ENCODE results near the gene GRK2.
A peak's percentile ranks its signal among the peaks of the same experiment; 100 is the strongest.

Gene GRK2

DNA sequence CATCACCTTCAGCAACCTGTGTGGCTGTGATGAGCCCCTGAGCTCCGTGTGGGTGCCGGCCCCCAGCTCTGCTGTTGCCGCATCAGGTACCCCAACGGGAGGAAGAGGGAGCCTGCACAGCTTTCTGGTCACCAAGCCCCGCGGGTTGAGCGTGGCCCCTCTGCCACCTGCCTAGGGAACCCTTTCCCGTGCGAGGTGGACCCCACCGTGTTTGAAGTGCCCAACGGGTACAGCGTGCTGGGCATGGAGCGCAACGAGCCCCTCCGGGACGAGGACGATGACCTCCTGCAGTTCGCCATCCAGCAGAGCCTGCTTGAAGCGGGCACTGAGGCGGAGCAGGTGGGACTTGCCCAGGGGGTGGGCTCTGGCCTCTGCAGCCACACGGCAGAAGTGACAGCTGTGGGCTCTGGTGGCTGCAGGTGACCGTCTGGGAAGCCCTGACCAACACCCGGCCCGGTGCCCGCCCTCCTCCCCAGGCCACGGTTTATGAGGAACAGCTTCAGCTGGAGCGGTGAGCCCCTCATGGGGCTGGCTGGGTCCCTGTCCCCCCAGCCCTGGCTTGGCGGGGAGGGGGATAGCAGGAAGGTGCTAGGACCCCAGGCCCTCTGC is 35.1 kb downstream of the GRK2 start:
- peaks cover 63% of the 10 kb centered on the region for H3K36me3 ChIP-seq
- peaks cover 46 to 47% of the 10 kb centered on the region in 2 experiments for H3K4me1 ChIP-seq (ENCODE audit: control insufficient read depth in 1 of 2, insufficient read depth in 1 of 2, low read depth in 1 of 2, low read length in 1 of 2)
- peak overlapping the region; percentile 96 for H3K27ac ChIP-seq
- no peaks in the 10 kb centered on the region for H3K27me3 ChIP-seq
- H3K9me3 ChIP-seq: no peaks in the 10 kb centered on the region
- peak overlapping the region in 1 of 2 experiments; percentile 83 for H3K4me3 ChIP-seq (ENCODE audit: low read depth in 1 of 2, low read length in 1 of 2)
- no peak for TF ChIP-seq CTCF (IDR thresholded peaks at IDR 0.05)

GRCh38 chr11:67301951-67302516 is 35.8 kb downstream of the GRK2 start:
- H3K4me3 ChIP-seq (ENCODE audit: low read depth in 1 of 2, low read length in 1 of 2): peak overlapping the region; percentile 75 to 83
- peaks cover 63% of the 10 kb centered on the region for H3K36me3 ChIP-seq
- H3K27ac ChIP-seq: peak overlapping the region; percentile 96
- no peaks in the 10 kb centered on the region for H3K27me3 ChIP-seq
- H3K9me3 ChIP-seq: no peaks in the 10 kb centered on the region
- TF ChIP-seq CTCF (IDR thresholded peaks at IDR 0.05): no peak
- peaks cover 47 to 49% of the 10 kb centered on the region in 2 experiments for H3K4me1 ChIP-seq (ENCODE audit: control insufficient read depth in 1 of 2, insufficient read depth in 1 of 2, low read depth in 1 of 2, low read length in 1 of 2)

DNA sequence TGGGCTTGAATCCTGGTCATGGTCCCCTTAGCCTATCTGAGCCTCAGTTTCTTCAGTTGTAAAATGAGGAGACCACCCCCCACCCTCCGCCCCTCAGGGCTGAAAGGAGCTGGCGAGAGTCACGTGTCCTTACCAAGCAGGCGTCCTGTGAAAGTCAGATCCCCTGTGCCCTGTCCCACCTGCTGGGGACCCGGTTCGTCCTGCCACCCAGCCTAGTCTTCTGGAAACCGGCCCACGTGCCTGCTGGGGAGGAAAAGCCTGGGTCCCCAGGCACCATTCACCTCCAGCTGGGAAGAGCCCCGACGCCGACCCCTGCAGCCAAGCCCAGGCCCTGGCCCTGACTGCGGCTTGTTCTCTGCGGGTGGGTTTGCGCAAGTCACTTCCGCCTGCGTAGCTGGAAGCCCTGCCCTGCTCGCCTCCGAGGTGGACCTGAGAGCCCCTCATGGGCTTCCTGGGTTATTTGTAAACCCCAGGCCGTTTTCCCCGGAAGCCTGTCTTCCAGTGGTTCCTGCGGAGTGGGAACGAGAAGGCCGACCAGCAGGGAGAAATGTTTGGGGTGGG is 36.4 kb downstream of the GRK2 start:
- H3K27me3 ChIP-seq: no peaks in the 10 kb centered on the region
- H3K27ac ChIP-seq: peak overlapping the region; percentile 96
- peaks cover 47 to 49% of the 10 kb centered on the region in 2 experiments for H3K4me1 ChIP-seq (ENCODE audit: control insufficient read depth in 1 of 2, insufficient read depth in 1 of 2, low read depth in 1 of 2, low read length in 1 of 2)
- TF ChIP-seq CTCF (IDR thresholded peaks at IDR 0.05): peak; percentile 10
- H3K9me3 ChIP-seq: no peaks in the 10 kb centered on the region
- H3K4me3 ChIP-seq (ENCODE audit: low read depth in 1 of 2, low read length in 1 of 2): peak overlapping the region; percentile 75 to 83
- H3K36me3 ChIP-seq: peaks cover 63% of the 10 kb centered on the region

DNA sequence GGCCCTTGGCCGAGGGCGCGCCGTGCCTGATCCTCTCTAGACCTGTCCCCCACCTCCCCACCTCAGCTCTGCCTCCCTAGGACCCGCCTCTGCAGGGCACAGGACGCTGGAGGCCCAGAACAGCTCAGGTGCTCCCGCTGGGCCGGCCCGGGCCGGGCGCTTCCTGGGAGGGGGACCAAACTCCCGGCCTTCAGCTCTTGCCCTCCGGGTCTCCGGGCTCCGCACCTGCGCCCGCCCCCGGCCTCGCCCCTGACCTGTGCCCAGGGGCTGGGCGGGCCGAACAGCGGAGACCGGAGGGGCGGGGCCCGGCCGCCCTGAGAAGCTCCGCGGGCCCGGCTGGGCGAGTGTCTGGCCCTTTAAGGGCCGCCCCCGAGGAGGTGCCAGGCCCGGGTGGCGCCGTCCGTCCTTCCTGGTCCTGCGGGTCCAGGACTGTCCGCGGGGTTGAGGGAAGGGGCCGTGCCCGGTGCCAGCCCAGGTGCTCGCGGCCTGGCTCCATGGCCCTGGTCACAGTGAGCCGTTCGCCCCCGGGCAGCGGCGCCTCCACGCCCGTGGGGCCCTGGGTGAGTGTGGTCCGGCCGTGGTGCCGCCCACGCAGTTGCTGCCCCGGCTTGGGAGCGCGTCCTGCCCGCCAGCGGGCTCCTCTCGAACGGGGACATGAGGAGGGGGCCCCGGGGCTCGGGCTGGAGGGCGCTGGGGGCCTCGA is 37.0 kb downstream of the GRK2 start, which contains the start of gene SSH3:
SSH3 (plus strand) TSS at position 399 of the 703 bp plus-strand sequence; CDS start at position 495, 96 bp downstream.
- peak within 1 kb of the TSS; percentile 96 for H3K27ac ChIP-seq
- TF ChIP-seq CTCF (IDR thresholded peaks at IDR 0.05): no peak

DNA sequence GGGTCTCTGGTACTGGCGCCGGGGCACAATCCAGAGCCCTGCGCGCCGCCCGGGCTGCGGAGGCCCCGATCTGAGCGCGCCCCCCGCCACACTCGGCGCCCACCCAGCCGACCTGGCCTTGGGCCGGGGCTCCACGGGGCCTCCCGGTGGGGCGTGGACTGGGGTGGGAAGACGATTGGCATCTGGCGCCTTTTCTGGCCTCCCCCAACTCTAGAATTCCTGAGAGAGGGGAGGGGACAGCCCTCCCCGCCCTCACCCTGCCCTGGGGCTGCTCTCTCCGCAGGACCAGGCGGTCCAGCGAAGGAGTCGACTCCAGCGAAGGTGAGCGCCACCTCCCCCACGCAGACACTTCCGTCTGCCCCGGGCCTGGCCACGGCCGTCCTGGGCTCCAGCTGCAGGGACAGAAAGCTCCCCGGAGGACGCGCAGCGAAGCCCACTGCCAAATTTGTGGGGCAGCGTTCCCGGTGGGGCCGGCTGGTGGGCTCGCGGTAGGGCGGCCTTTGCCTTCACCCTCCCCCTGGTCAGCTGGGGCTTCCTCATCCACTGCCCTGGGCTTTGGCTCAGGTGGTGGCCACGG is 37.6 kb downstream of the GRK2 start:
- no peaks in the 10 kb centered on the region for H3K9me3 ChIP-seq
- peaks cover 65% of the 10 kb centered on the region for H3K36me3 ChIP-seq
- TF ChIP-seq CTCF (IDR thresholded peaks at IDR 0.05): no peak
- H3K27ac ChIP-seq: peak overlapping the region; percentile 96
- H3K4me3 ChIP-seq (ENCODE audit: low read depth in 1 of 2, low read length in 1 of 2): peak overlapping the region; percentile 75 to 83
- peaks cover 47 to 49% of the 10 kb centered on the region in 2 experiments for H3K4me1 ChIP-seq (ENCODE audit: control insufficient read depth in 1 of 2, insufficient read depth in 1 of 2, low read depth in 1 of 2, low read length in 1 of 2)
- no peaks in the 10 kb centered on the region for H3K27me3 ChIP-seq

More for the DNA sequence above, 37.0 kb downstream of the GRK2 start, which contains the start of gene SSH3:
- peaks cover 47 to 49% of the 10 kb centered on the region in 2 experiments for H3K4me1 ChIP-seq (ENCODE audit: control insufficient read depth in 1 of 2, insufficient read depth in 1 of 2, low read depth in 1 of 2, low read length in 1 of 2)
- H3K36me3 ChIP-seq: peaks cover 65% of the 10 kb centered on the region
- H3K27me3 ChIP-seq: no peaks in the 10 kb centered on the region
- peak within 1 kb of the TSS; percentile 75 to 83 for H3K4me3 ChIP-seq (ENCODE audit: low read depth in 1 of 2, low read length in 1 of 2)
- no peaks in the 10 kb centered on the region for H3K9me3 ChIP-seq
